Neural progenitor cell (in vitro differentiated cells): Measurements from ENCODE around the gene CENPI. TPM values are rescaled to one million over a fixed set of nuclear protein-coding genes. Genes with fewer than 3 reads are reported as not detected.
"Not testable (repeated sequence)": the region's sequence is repeated elsewhere in the genome, so short reads cannot be mapped to it uniquely, and the experiment has no call there.

ENCODE experiments used
- DNase-seq: peaks from one replicate; pipeline ENCODE4 v3.0.0-alpha.2; 2016; ENCODE audit warnings: low spot score
- H2AFZ ChIP-seq: fragments of 200-600 bp; sonication (generic); replicated peaks from 2 replicates; pipeline ENCODE4 v1.6.1; 2016; ENCODE audit warnings: antibody characterized with exemption
- H3F3A ChIP-seq: fragments of 200-600 bp; sonication (generic); 2 replicates; pipeline ENCODE4 v1.6.1; 2016; ENCODE audit warnings: antibody characterized with exemption, low read depth
- H3K27ac ChIP-seq: fragments of 200-600 bp; sonication (generic); 2 replicates; pipeline ENCODE4 v1.5.1; 2016; ENCODE audit warnings: mild to moderate bottlenecking
- H3K27me3 ChIP-seq: fragments of 200-600 bp; sonication (generic); 2 replicates; pipeline ENCODE4 v1.6.1; 2016; ENCODE audit warnings: mild to moderate bottlenecking, moderate library complexity
- H3K36me3 ChIP-seq: fragments of 200-600 bp; sonication (generic); 2 replicates; pipeline ENCODE4 v1.5.1; 2016
- H3K4me1 ChIP-seq: fragments of 200-600 bp; sonication (generic); 2 replicates; pipeline ENCODE4 v1.6.1; 2016; ENCODE audit warnings: mixed run types
- H3K4me2 ChIP-seq: fragments of 200-600 bp; sonication (generic); 2 replicates; pipeline ENCODE4 v1.6.1; 2016
- H3K4me3 ChIP-seq: fragments of 200-600 bp; sonication (generic); 2 replicates; pipeline ENCODE4 v1.5.1; 2016
- H3K79me2 ChIP-seq: fragments of 200-600 bp; sonication (generic); 2 replicates; pipeline ENCODE4 v1.6.1; 2016; ENCODE audit warnings: low read depth
- H3K9ac ChIP-seq: fragments of 200-600 bp; sonication (generic); 2 replicates; pipeline ENCODE4 v1.6.1; 2016
- H3K9me3 ChIP-seq: fragments of 200-600 bp; sonication (generic); 2 replicates; pipeline ENCODE4 v1.5.1; 2016; ENCODE audit warnings: low read depth
- H4K20me1 ChIP-seq: fragments of 200-600 bp; sonication (generic); 2 replicates; pipeline ENCODE4 v1.6.1; 2016; ENCODE audit warnings: low read depth
- H3K27ac Mint-ChIP-seq: 3 replicates; pipeline ENCODE4 v1.8.0; 2021; ENCODE audit warnings: mixed read lengths
- H3K27me3 Mint-ChIP-seq: 2 replicates; pipeline ENCODE4 v1.8.0; 2022; ENCODE audit warnings: low read depth, mild to moderate bottlenecking, inconsistent platforms, moderate library complexity, mixed read lengths; ENCODE audit not compliant: insufficient read depth
- H3K36me3 Mint-ChIP-seq: 3 replicates; pipeline ENCODE4 v1.8.0; 2021; ENCODE audit warnings: mixed read lengths
- H3K4me1 Mint-ChIP-seq: 3 replicates; pipeline ENCODE4 v1.8.0; 2021; ENCODE audit warnings: mixed read lengths
- H3K4me3 Mint-ChIP-seq: 3 replicates; pipeline ENCODE4 v1.8.0; 2021; ENCODE audit warnings: mild to moderate bottlenecking, moderate library complexity, mixed read lengths
- H3K9me3 Mint-ChIP-seq: 3 replicates; pipeline ENCODE4 v1.8.0; 2020; ENCODE audit warnings: mixed read lengths
- EZH2 ChIP-seq: fragments of 200-600 bp; sonication (generic); IDR thresholded peaks from 2 replicates; pipeline ENCODE4 v1.6.1; 2017; ENCODE audit warnings: antibody characterized with exemption, mild to moderate bottlenecking, moderate library complexity
- EZH2phosphoT487 ChIP-seq: fragments of 200-600 bp; sonication (generic); IDR thresholded peaks from 2 replicates; pipeline ENCODE4 v1.6.1; 2017; ENCODE audit warnings: antibody characterized with exemption
- total RNA-seq: library from RNA; depleted of rRNA; stranded (reverse); fragments of >200 nt; gene quantifications from 2 replicates; pipeline ENCODE4 v1.2.3, GENCODE V29; 2015; ENCODE audit warnings: low replicate concordance
- TF ChIP-seq, protein P1 (sequence below): fragments of 200-600 bp; sonication (generic); IDR thresholded peaks from 2 replicates; pipeline ENCODE4 v1.5.1; 2017; ENCODE audit warnings: antibody characterized with exemption, mild to moderate bottlenecking

The CENPI gene, protein sequence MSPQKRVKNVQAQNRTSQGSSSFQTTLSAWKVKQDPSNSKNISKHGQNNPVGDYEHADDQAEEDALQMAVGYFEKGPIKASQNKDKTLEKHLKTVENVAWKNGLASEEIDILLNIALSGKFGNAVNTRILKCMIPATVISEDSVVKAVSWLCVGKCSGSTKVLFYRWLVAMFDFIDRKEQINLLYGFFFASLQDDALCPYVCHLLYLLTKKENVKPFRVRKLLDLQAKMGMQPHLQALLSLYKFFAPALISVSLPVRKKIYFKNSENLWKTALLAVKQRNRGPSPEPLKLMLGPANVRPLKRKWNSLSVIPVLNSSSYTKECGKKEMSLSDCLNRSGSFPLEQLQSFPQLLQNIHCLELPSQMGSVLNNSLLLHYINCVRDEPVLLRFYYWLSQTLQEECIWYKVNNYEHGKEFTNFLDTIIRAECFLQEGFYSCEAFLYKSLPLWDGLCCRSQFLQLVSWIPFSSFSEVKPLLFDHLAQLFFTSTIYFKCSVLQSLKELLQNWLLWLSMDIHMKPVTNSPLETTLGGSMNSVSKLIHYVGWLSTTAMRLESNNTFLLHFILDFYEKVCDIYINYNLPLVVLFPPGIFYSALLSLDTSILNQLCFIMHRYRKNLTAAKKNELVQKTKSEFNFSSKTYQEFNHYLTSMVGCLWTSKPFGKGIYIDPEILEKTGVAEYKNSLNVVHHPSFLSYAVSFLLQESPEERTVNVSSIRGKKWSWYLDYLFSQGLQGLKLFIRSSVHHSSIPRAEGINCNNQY
- total RNA-seq = 51.3 and 60.6 TPM in 2 replicates

DNA sequence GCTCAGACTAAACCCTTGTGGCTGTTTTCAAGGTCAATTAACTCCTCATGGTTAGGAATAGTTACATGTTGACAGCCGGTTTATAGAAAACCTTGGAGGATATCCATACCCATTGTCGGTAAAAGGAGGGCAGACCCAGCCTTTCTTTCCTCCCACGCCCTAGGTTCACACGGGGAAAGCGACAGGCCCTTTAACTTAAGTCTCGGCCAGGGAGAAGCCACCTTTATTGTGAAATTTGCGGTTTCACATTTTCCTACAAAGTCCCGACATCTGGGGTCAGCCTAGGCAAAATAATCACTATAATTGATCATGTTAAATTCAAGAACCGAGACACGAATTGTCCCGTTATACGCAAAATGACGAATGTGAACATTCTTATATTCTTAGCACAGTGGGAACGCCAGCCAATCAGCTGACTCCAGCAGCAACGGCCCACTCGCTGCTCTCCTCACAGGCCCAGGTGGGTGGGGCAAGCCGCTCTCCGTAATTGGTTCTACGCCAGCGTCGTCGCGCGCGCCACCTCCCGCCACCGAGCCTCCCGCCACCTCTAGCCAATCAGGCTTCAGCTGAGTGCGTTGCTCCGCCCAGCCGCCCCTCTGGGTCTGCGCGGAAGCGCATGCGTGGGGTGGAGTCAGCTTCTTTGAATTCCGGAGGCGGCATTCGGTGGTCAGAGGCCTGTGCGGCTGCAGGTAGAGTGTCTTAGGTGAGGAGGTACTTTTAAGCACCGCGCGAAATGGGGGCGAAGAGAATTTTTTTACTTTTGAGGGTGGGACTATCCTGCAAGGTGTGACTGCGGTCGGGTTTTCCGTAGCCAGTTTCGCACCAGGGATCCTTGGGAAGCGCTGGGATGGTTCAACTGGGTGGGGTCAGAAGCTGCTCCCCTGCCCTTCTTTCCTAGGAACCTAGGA, at the start of gene CENPI:
Gene CENPI, plus strand, starts transcription at position 659 of the 908 bp plus-strand sequence. CDS start 2,867 bp downstream, outside the sequence.
- H3K9me3 ChIP-seq = no peaks in the 10 kb centered on the region
- DNase-seq = peak; percentile 95
- H3K4me2 ChIP-seq = peak within 1 kb of the TSS; percentile 82
- peaks cover 11% of the 10 kb centered on the region for H3K36me3 ChIP-seq
- peak within 1 kb of the TSS; percentile 69 for H2AFZ ChIP-seq
- Mint-ChIP-seq H3K4me3 (peak within 1 kb of the TSS; percentile 86), H3K27ac (peak within 1 kb of the TSS; percentile 63), H3K36me3 (no peaks in the 10 kb centered on the region), H3K9me3 (no peaks in the 10 kb centered on the region), H3K27me3 (no peaks in the 10 kb centered on the region), H3K4me1 (peaks cover 11% of the 10 kb centered on the region)
- no peaks in the 10 kb centered on the region for H3K4me1 ChIP-seq
- H3K27me3 ChIP-seq = no peaks in the 10 kb centered on the region
- TF ChIP-seq EZH2 (no peak), EZH2phosphoT487 (no peak)
- TF ChIP-seq, protein P1, sequence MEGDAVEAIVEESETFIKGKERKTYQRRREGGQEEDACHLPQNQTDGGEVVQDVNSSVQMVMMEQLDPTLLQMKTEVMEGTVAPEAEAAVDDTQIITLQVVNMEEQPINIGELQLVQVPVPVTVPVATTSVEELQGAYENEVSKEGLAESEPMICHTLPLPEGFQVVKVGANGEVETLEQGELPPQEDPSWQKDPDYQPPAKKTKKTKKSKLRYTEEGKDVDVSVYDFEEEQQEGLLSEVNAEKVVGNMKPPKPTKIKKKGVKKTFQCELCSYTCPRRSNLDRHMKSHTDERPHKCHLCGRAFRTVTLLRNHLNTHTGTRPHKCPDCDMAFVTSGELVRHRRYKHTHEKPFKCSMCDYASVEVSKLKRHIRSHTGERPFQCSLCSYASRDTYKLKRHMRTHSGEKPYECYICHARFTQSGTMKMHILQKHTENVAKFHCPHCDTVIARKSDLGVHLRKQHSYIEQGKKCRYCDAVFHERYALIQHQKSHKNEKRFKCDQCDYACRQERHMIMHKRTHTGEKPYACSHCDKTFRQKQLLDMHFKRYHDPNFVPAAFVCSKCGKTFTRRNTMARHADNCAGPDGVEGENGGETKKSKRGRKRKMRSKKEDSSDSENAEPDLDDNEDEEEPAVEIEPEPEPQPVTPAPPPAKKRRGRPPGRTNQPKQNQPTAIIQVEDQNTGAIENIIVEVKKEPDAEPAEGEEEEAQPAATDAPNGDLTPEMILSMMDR = no peak
- no peaks in the 10 kb centered on the region for H3F3A ChIP-seq
- peak within 1 kb of the TSS; percentile 69 for H3K4me3 ChIP-seq
- peaks cover 39% of the 10 kb centered on the region for H3K79me2 ChIP-seq
- no peaks in the 10 kb centered on the region for H4K20me1 ChIP-seq
- H3K27ac ChIP-seq = peak within 1 kb of the TSS; percentile 68
- H3K9ac ChIP-seq = peak within 1 kb of the TSS; percentile 57

DNA sequence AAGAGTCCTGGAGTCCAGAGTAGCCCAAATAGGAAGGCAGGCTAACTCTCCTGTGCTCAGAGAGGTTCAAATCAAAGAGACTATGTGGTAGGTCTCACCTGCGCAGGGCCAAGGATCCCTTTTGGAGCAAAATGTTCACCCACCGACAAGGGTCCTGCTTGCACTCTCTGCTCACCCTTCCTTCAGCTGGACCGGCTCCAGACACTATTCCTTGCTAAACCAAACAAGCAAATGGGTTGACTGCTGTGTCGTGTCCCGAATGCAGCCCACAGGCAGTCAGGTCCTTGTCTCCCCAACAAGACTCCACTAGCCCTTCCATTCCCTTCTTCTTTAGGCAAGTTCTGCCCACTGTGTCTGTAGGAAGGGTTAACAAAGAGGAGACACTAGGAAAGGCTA, 46.9 kb upstream of the CENPI start:
- TF ChIP-seq EZH2phosphoT487 (no peak), EZH2 (no peak)
- TF ChIP-seq, protein P1 = no peak
- Histone ChIP-seq H3K79me2 (no peaks in the 10 kb centered on the region), H3F3A (peaks cover 5% of the 10 kb centered on the region), H3K4me2 (peak overlapping the region; percentile 69), H3K9ac (no peak overlapping the region), H3K4me3 (peak overlapping the region; percentile 52), H3K27ac (no peak overlapping the region), H2AFZ (peak overlapping the region; percentile 74), H3K27me3 (no peaks in the 10 kb centered on the region), H3K9me3 (no peaks in the 10 kb centered on the region), H3K4me1 (no peaks in the 10 kb centered on the region), H3K36me3 (no peaks in the 10 kb centered on the region), H4K20me1 (no peaks in the 10 kb centered on the region)
- H3K9me3 Mint-ChIP-seq = peaks cover 7% of the 10 kb centered on the region
- H3K27me3 Mint-ChIP-seq = no peaks in the 10 kb centered on the region
- peak overlapping the region; percentile 89 for H3K4me3 Mint-ChIP-seq
- no peaks in the 10 kb centered on the region for H3K4me1 Mint-ChIP-seq
- H3K27ac Mint-ChIP-seq = no peak overlapping the region
- H3K36me3 Mint-ChIP-seq = no peaks in the 10 kb centered on the region
- no peak for DNase-seq

DNA sequence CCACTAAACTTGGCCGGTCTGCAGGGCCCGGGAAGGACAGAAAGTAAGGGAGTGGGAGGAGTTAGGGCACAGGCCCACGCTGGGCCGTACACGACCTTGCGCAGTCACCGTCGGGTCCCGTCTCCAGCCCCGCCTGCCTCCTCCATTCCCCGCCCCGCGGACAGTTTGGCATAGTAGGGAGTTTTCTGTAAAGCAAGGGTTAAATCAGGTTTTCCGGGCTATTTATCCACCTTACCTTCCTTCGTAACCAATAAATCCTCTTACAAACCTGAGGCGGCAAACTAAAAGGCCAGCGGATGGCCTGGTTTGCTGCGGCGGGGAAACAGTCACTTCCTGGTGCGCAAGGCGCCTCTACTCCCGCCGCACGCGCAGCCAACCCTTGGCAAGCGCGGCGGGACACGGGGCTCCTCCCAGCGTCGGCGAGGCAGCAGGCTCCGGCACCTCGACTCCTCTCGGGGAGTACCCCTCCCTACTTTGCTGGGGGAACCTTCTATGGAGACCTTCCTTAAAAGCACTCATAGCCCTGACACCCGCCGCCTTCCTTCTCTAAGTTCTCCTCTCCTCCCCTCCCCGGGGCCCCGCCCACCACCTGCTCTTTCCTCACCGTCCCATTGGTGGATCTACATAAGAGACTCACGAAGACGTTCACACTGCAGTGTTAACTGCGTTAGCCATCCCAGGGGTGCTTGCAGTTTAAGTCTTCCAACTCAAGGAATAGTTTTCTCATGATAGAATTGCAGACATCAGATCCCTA, 46.3 kb upstream of the CENPI start, which contains the start of gene TRMT2B:
Gene TRMT2B, minus strand, starts transcription at position 563 of the 754 bp plus-strand sequence. CDS start 9,822 bp downstream, outside the sequence.
- Histone ChIP-seq H3K36me3 (no peaks in the 10 kb centered on the region), H3K4me2 (peak within 1 kb of the TSS; percentile 69), H2AFZ (peak within 1 kb of the TSS; percentile 74), H4K20me1 (no peaks in the 10 kb centered on the region), H3K79me2 (no peaks in the 10 kb centered on the region), H3K4me1 (no peaks in the 10 kb centered on the region), H3F3A (peaks cover 5% of the 10 kb centered on the region), H3K27ac (no peak within 1 kb of the TSS), H3K9me3 (no peaks in the 10 kb centered on the region), H3K27me3 (no peaks in the 10 kb centered on the region), H3K9ac (no peak within 1 kb of the TSS), H3K4me3 (peak within 1 kb of the TSS; percentile 52)
- peaks cover 9% of the 10 kb centered on the region for H3K9me3 Mint-ChIP-seq
- DNase-seq = peak; percentile 77
- peaks cover 2% of the 10 kb centered on the region for H3K27me3 Mint-ChIP-seq
- no peak within 1 kb of the TSS for H3K27ac Mint-ChIP-seq
- peak within 1 kb of the TSS; percentile 89 for H3K4me3 Mint-ChIP-seq
- TF ChIP-seq EZH2phosphoT487 (no peak), EZH2 (no peak)
- TF ChIP-seq, protein P1 = no peak
- no peaks in the 10 kb centered on the region for H3K4me1 Mint-ChIP-seq
- no peaks in the 10 kb centered on the region for H3K36me3 Mint-ChIP-seq

DNA sequence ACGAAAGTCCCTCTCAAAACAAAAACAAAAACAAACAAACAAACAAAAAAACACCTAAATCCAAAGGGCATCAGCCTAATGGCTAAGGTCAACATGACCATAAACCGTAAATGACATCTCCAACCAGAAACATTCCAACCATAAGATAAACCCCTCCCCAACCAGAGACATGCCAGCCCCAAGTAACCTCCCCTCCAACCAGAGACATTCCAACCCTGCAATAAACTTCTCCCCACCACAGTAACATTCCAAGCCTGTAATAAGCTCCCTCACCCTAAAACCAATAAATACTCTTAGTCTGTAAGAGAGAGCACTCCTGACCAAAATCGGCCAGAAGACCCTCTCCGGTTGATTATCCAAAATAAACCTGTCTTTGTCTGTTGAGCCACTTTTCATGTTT, 41.5 kb upstream of the CENPI start:
- H3K27me3 ChIP-seq, H3K4me2 ChIP-seq, H4K20me1 ChIP-seq, H3K9me3 ChIP-seq, H3K27ac ChIP-seq, H3K4me3 Mint-ChIP-seq, H3K4me1 ChIP-seq, DNase-seq, H3K36me3 ChIP-seq, H3K36me3 Mint-ChIP-seq, H3K4me1 Mint-ChIP-seq, H2AFZ ChIP-seq, H3K4me3 ChIP-seq, H3K27ac Mint-ChIP-seq, H3K9me3 Mint-ChIP-seq, H3K27me3 Mint-ChIP-seq, H3F3A ChIP-seq, H3K79me2 ChIP-seq, H3K9ac ChIP-seq: not testable (repeated sequence)
